ENCODE measurements around the gene GRIN3B.

DNA sequence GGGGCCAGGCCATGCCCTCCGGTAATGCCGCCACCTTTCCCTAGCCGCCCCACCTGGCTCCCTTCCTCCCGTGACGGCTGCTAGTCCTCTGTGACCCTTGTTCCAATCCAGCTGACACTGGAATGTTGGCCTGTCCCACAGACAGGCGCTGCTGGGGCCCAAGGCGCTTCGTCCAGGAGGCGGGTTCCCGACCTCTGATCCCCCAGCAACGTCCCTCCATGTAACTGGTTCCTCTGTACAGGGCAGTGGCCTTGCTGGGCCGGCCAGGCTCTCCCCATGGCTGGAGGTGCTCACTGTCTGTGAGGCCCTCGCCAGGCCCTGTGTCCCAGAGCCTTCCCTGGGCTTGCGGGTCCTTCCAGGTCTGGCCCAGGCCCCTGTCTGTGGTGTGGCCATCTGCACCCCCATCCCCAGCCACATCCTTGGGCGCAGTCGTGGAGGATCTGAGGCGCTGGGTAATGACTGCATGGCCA lies 6.8 kb upstream of the GRIN3B start:
- TF ChIP-seq, protein P1, sequence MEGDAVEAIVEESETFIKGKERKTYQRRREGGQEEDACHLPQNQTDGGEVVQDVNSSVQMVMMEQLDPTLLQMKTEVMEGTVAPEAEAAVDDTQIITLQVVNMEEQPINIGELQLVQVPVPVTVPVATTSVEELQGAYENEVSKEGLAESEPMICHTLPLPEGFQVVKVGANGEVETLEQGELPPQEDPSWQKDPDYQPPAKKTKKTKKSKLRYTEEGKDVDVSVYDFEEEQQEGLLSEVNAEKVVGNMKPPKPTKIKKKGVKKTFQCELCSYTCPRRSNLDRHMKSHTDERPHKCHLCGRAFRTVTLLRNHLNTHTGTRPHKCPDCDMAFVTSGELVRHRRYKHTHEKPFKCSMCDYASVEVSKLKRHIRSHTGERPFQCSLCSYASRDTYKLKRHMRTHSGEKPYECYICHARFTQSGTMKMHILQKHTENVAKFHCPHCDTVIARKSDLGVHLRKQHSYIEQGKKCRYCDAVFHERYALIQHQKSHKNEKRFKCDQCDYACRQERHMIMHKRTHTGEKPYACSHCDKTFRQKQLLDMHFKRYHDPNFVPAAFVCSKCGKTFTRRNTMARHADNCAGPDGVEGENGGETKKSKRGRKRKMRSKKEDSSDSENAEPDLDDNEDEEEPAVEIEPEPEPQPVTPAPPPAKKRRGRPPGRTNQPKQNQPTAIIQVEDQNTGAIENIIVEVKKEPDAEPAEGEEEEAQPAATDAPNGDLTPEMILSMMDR (IDR thresholded peaks at IDR 0.05 in 4 of 5, conservative IDR thresholded peaks at IDR 0.05 in 1 of 5) = no peak
- no peak for TF ChIP-seq POLR2A (IDR thresholded peaks at IDR 0.05)
